HepG2 (cell line): ENCODE results near the gene AK9. TPM values are rescaled to one million over a fixed set of nuclear protein-coding genes. Genes with fewer than 3 reads are reported as not detected.

Experiments
- ATAC-seq: fragments of 200-7000 bp; cut with Tn5 transposase; 3 replicates; pipeline ENCODE4 v1.9.1; 2020; ENCODE audit warnings: mild to moderate bottlenecking, moderate library complexity
- BruUV-seq: library from RNA; stranded (reverse); fragments of 400-500 nt; replicated peaks from 2 replicates; lab custom pipeline; 2021; lab: Mats Ljungman, UMichigan
- CTCF ChIA-PET: fragments of 300-600 bp; formaldehyde crosslinking; extraction: SDS; loops from one replicate; lab custom pipeline; 2021; ENCODE audit warnings: low total read pairs, inconsistent platforms, low intra/inter-chr PET ratio; lab: Yijun Ruan, JAX
- POLR2A ChIA-PET: fragments of 350-600 bp; sonication (Branson Sonifier 250); formaldehyde crosslinking; loops from one replicate; lab custom pipeline; 2020; ENCODE audit warnings: antibody characterized with exemption, inconsistent platforms; lab: Yijun Ruan, JAX
- DNase-seq: peaks from one replicate; pipeline ENCODE4 v3.0.0-alpha.2; 2015; ENCODE audit warnings: low spot score
- FAIRE-seq: peaks from 3 replicates; lab custom pipeline; 2011; peaks lifted over from hg19 to GRCh38; lab: Jason Lieb, UNC
- H2AFZ ChIP-seq: one replicate; pipeline ENCODE4 v1.6.1; 2011; ENCODE audit warnings: low read length, inconsistent platforms
- H3K27ac ChIP-seq: fragments of 300-600 bp; 3 replicates; pipeline ENCODE4 v1.8.0; 2011; ENCODE audit warnings: mixed run types, mild to moderate bottlenecking, mixed read lengths, low read length, inconsistent platforms; ENCODE audit not compliant: insufficient read depth; ENCODE audit errors: extremely low read length
- H3K27me3 ChIP-seq, 2 experiments: fragments of 200-600 bp in 1 of 2; 2 replicates in 1 of 2; 3 replicates in 1 of 2; pipeline versions ENCODE4 v1.6.0 to v1.8.0; 2011; ENCODE audit warnings: low read length in 2 of 2, mild to moderate bottlenecking in 2 of 2, moderate library complexity in 2 of 2, inconsistent platforms in 1 of 2; ENCODE audit not compliant: insufficient read depth in 2 of 2, control insufficient read depth in 1 of 2
- H3K36me3 ChIP-seq, 2 experiments: fragments of 200-600 bp in 1 of 2; replicated peaks in 1 of 2; 2 replicates in 1 of 2; 3 replicates in 1 of 2; pipeline versions ENCODE4 v1.5.1 to v1.8.0; 2011; ENCODE audit warnings: low read length in 2 of 2, inconsistent platforms in 1 of 2; ENCODE audit not compliant: insufficient read depth in 2 of 2, control insufficient read depth in 1 of 2
- H3K4me1 ChIP-seq: 2 replicates; pipeline ENCODE4 v1.5.1; 2012; ENCODE audit warnings: low read length, inconsistent platforms; ENCODE audit not compliant: insufficient read depth
- H3K4me2 ChIP-seq: 2 replicates; pipeline ENCODE4 v1.6.0; 2011; ENCODE audit warnings: low read depth, low read length, inconsistent platforms
- H3K4me3 ChIP-seq, 3 experiments: fragments of 200-600 bp in 1 of 3; sonication (generic), shearing (Covaris generic) in 1 of 3; replicated peaks in 1 of 3; 2 replicates each; pipeline ENCODE4 v1.5.1; 2011 to 2016; ENCODE audit warnings: low read length in 3 of 3, inconsistent platforms in 2 of 3, low read depth in 2 of 3, mild to moderate bottlenecking in 2 of 3, control low read depth in 1 of 3, mixed read lengths in 1 of 3; ENCODE audit not compliant: insufficient read depth in 1 of 3
- H3K79me2 ChIP-seq: one replicate; pipeline ENCODE4 v1.6.1; 2011; ENCODE audit warnings: low read length, inconsistent platforms; ENCODE audit not compliant: insufficient read depth
- H3K9ac ChIP-seq: 2 replicates; pipeline ENCODE4 v1.6.0; 2011; ENCODE audit warnings: mild to moderate bottlenecking, low read depth, low read length, inconsistent platforms; ENCODE audit not compliant: insufficient read depth
- H3K9me3 ChIP-seq: 2 replicates; pipeline ENCODE4 v1.5.1; 2012; ENCODE audit warnings: mild to moderate bottlenecking, low read length
- H4K20me1 ChIP-seq: 2 replicates; pipeline ENCODE4 v1.6.0; 2011; ENCODE audit warnings: inconsistent platforms, mild to moderate bottlenecking, low read length, moderate library complexity; ENCODE audit not compliant: insufficient read depth
- AHDC1 ChIP-seq: sonication (generic); formaldehyde crosslinking; IDR thresholded peaks from 2 replicates; pipeline ENCODE4 v1.5.1; 2020; ENCODE audit warnings: mild to moderate bottlenecking, missing genetic modification reagents, borderline replicate concordance
- BCL3 ChIP-seq: sonication (generic); formaldehyde crosslinking; IDR thresholded peaks from 2 replicates; pipeline ENCODE4 v1.5.1; 2020; ENCODE audit warnings: mild to moderate bottlenecking, missing genetic modification reagents, moderate library complexity
- CREB1 ChIP-seq, 2 experiments: fragments of 450-650 bp in 1 of 2; IDR thresholded peaks; 2 replicates each; pipeline ENCODE4 v1.6.1; 2016 to 2017; ENCODE audit warnings: control low read depth in 1 of 2, mild to moderate bottlenecking in 1 of 2, missing compliant biosample characterization in 1 of 2, missing genetic modification characterization in 1 of 2
- ETV5 ChIP-seq: IDR thresholded peaks from 2 replicates; pipeline ENCODE4 v1.6.1; 2018; ENCODE audit warnings: missing biosample characterization, missing genetic modification reagents, inconsistent platforms, borderline replicate concordance
- FOXK1 ChIP-seq: sonication (generic); formaldehyde crosslinking; IDR thresholded peaks from 2 replicates; pipeline ENCODE4 v1.4.0; 2020; ENCODE audit warnings: low read depth, missing genetic modification reagents, borderline replicate concordance
- NKX3-1 ChIP-seq: sonication (generic); formaldehyde crosslinking; IDR thresholded peaks from 2 replicates; pipeline ENCODE4 v1.5.0; 2020; ENCODE audit warnings: missing genetic modification reagents
- SNAI1 ChIP-seq: sonication (generic); formaldehyde crosslinking; IDR thresholded peaks from 2 replicates; pipeline ENCODE4 v1.5.0; 2020; ENCODE audit warnings: mild to moderate bottlenecking, missing genetic modification reagents, borderline replicate concordance
- ZNF841 ChIP-seq: sonication (generic); formaldehyde crosslinking; IDR thresholded peaks from 2 replicates; pipeline ENCODE4 v1.8.1; 2023; ENCODE audit warnings: missing genetic modification reagents, borderline replicate concordance
- in situ Hi-C: cut with HindIII; loops from 2 replicates; pipeline ENCODE4 v1.10.0; 2017; ENCODE audit warnings: low pct_unique_long_range_greater_than_20kb; ENCODE audit not compliant: extremely low pct_ligation_motif_present
- intact Hi-C: fragments of 100-400 bp; cut with micrococcal nuclease; formaldehyde crosslinking; loops from one replicate; pipeline ENCODE4 v1.10.0; 2022; ENCODE audit not compliant: unreplicated experiment
- polyA plus RNA-seq, 8 experiments: library from polyadenylated mRNA; depleted of rRNA in 3 of 8; stranded (reverse) in 7 of 8; unstranded in 1 of 8; fragments of >200 nt; fragmentation: Illumina TruSeq in 4 of 8; extraction: Trizol in 4 of 8; gene quantifications; 2 replicates each; pipeline versions ENCODE4 v1.2.1 to v1.2.3, GENCODE V29; 2011 to 2016; ENCODE audit warnings: low read depth in 4 of 8, missing spikeins in 1 of 8, mixed read lengths in 1 of 8; ENCODE audit not compliant: insufficient read depth in 1 of 8
- total RNA-seq, 5 experiments: library from RNA; depleted of rRNA; stranded (reverse); fragments of >200 nt; fragmentation: Illumina TruSeq; extraction: Trizol; gene quantifications; 2 replicates each; pipeline ENCODE4 v1.2.3, GENCODE V29; 2016; ENCODE audit warnings: low read depth in 1 of 5

Gene AK9
- total and polyA plus RNA-seq, 2 of the 13 experiments (the other 11 are each of a cell fraction or from before 2014, with no cell fraction given): 3.2 to 4.8 TPM

GRCh38 chr6:109488001-109488400 lies 203.0 kb downstream of the AK9 start:
- ATAC-seq: no peak
- in situ Hi-C loops (no loop called here), intact Hi-C loops (no loop called here)
- H3K9me3 ChIP-seq: no peaks in the 10 kb centered on the region
- CTCF ChIA-PET: no interaction called here
- POLR2A ChIA-PET: no interaction called here
- H3K27me3 ChIP-seq: peaks cover 0 to 4% of the 10 kb centered on the region in 2 experiments; a peak in 1 of 5 replicates
- no peak overlapping the region for H3K4me2 ChIP-seq
- no peak overlapping the region for H2AFZ ChIP-seq
- H3K9ac ChIP-seq: no peak overlapping the region
- TF ChIP-seq SNAI1 (CRISPR knock-in tag) (no peak), BCL3 (no peak), ZNF841 (CRISPR knock-in tag) (no peak), NKX3-1 (CRISPR knock-in tag) (no peak), ETV5 (no peak), AHDC1 (CRISPR knock-in tag) (no peak), FOXK1 (no peak), CREB1 (IDR thresholded peaks at IDR 0.05) (no peak), CREB1 (CRISPR knock-in tag; IDR thresholded peaks at IDR 0.05) (no peak)
- BruUV-seq: no TSS peak
- no peak for DNase-seq
- H3K27ac ChIP-seq: no peak overlapping the region
- H4K20me1 ChIP-seq: no peaks in the 10 kb centered on the region
- H3K4me1 ChIP-seq: 0 out of 2 replicates have a peak, but pooled peaks cover 5% of the 10 kb centered on the region
- FAIRE-seq: no peak
- no peaks in the 10 kb centered on the region for H3K36me3 ChIP-seq
- H3K4me3 ChIP-seq: no peak overlapping the region
- no peaks in the 10 kb centered on the region for H3K79me2 ChIP-seq
